GM12878 (cell line): ENCODE measurements around the gene MNAT1. TPM values are rescaled to one million over a fixed set of nuclear protein-coding genes. Genes with fewer than 3 reads are reported as not detected.

Experiments
- ATAC-seq: fragments of 200-7000 bp; cut with Tn5 transposase; 3 replicates; pipeline ENCODE4 v1.9.1; 2020; ENCODE audit warnings: mild to moderate bottlenecking, moderate library complexity
- BruUV-seq: library from RNA; stranded (reverse); fragments of 400-500 nt; replicated peaks from 2 replicates; lab custom pipeline; 2021; lab: Mats Ljungman, UMichigan
- CTCF ChIA-PET: fragments of 300-600 bp; sonication (Branson Sonifier 250); formaldehyde crosslinking; extraction: SDS; loops from one replicate; lab custom pipeline; 2021; ENCODE audit warnings: inconsistent platforms; lab: Yijun Ruan, JAX
- POLR2A ChIA-PET: fragments of 350-600 bp; formaldehyde crosslinking; extraction: SDS; loops from one replicate; lab custom pipeline; 2021; ENCODE audit warnings: inconsistent platforms; lab: Charles Lee
- RAD21 ChIA-PET: fragments of 300-600 bp; sonication (Branson Sonifier 250); formaldehyde crosslinking; loops from one replicate; lab custom pipeline; 2023; ENCODE audit warnings: antibody characterized with exemption; ENCODE audit not compliant: unreplicated experiment; lab: Charles Lee
- SMC1A ChIA-PET: fragments of 300-600 bp; sonication (Branson Sonifier 250); formaldehyde crosslinking; loops from one replicate; lab custom pipeline; 2023; ENCODE audit not compliant: unreplicated experiment, uncharacterized antibody; lab: Charles Lee
- DNase-seq: peaks from one replicate; pipeline ENCODE4 v3.0.0-alpha.2; 2011; ENCODE audit warnings: low read depth, low spot score
- FAIRE-seq: peaks from 3 replicates; lab custom pipeline; 2011; peaks lifted over from hg19 to GRCh38; lab: Jason Lieb, UNC
- H2AFZ ChIP-seq: 2 replicates; pipeline ENCODE4 v1.6.0; 2011; ENCODE audit warnings: low read depth, low read length, control low read depth; ENCODE audit not compliant: control insufficient read depth
- H3K27ac ChIP-seq: 2 replicates; pipeline ENCODE4 v1.5.1; 2011; ENCODE audit warnings: control low read depth; ENCODE audit not compliant: control insufficient read depth, insufficient read depth
- H3K27me3 ChIP-seq, 2 experiments: replicated peaks in 1 of 2; 2 replicates each; pipeline versions ENCODE4 v1.6.0 to v1.6.1; 2011; ENCODE audit warnings: low read length in 1 of 2; ENCODE audit not compliant: control insufficient read depth in 2 of 2, insufficient read depth in 2 of 2
- H3K36me3 ChIP-seq, 2 experiments: 2 replicates each; pipeline ENCODE4 v1.5.1; 2011; ENCODE audit warnings: low read length in 1 of 2; ENCODE audit not compliant: control insufficient read depth in 2 of 2, insufficient read depth in 2 of 2
- H3K4me1 ChIP-seq: 2 replicates; pipeline ENCODE4 v1.6.1; 2011; ENCODE audit warnings: mild to moderate bottlenecking, low read length, moderate library complexity, mixed read lengths; ENCODE audit not compliant: control insufficient read depth, insufficient read depth
- H3K4me2 ChIP-seq: 2 replicates; pipeline ENCODE4 v1.6.0; 2011; ENCODE audit warnings: control low read depth; ENCODE audit not compliant: control insufficient read depth, insufficient read depth
- H3K4me3 ChIP-seq: fragments of 200-600 bp; sonication (generic); 2 replicates; pipeline ENCODE4 v1.5.1; 2016
- H3K79me2 ChIP-seq: 2 replicates; pipeline ENCODE4 v1.6.0; 2011; ENCODE audit warnings: low read length; ENCODE audit not compliant: control insufficient read depth, insufficient read depth
- H3K9ac ChIP-seq: 2 replicates; pipeline ENCODE4 v1.8.0; 2011; ENCODE audit warnings: low read length, control low read depth, mixed read lengths; ENCODE audit not compliant: control insufficient read depth, insufficient read depth
- H3K9me3 ChIP-seq: replicated peaks from 3 replicates; pipeline ENCODE4 v1.5.1; 2011; ENCODE audit warnings: mild to moderate bottlenecking, low read length; ENCODE audit not compliant: control insufficient read depth, insufficient read depth
- H4K20me1 ChIP-seq: 2 replicates; pipeline ENCODE4 v1.6.0; 2011; ENCODE audit not compliant: control insufficient read depth, insufficient read depth
- CBX5 ChIP-seq: sonication (generic); IDR thresholded peaks from 2 replicates; pipeline ENCODE4 v1.6.1; 2016; ENCODE audit warnings: low read depth, moderate library complexity, mild to moderate bottlenecking, inconsistent platforms
- CHD4 ChIP-seq: fragments of 200-600 bp; sonication (generic); IDR thresholded peaks from 2 replicates; pipeline ENCODE4 v1.6.1; 2016; ENCODE audit warnings: mild to moderate bottlenecking
- EP300 ChIP-seq, 2 experiments: fragments of 150-350 bp in 1 of 2; IDR thresholded peaks; 2 replicates each; pipeline ENCODE4 v1.6.1; 2011 to 2012; ENCODE audit warnings: low read depth in 2 of 2, low read length in 2 of 2, borderline replicate concordance in 1 of 2, improper control_type of control experiment in 1 of 2, inconsistent platforms in 1 of 2; ENCODE audit not compliant: control insufficient read depth in 1 of 2
- FOS ChIP-seq: IDR thresholded peaks from 3 replicates; pipeline ENCODE4 v1.6.1; 2011; ENCODE audit warnings: borderline replicate concordance; ENCODE audit not compliant: insufficient read length; ENCODE audit errors: extremely low read depth
- HDAC2 ChIP-seq: fragments of 200-600 bp; sonication (generic); IDR thresholded peaks from 2 replicates; pipeline ENCODE4 v1.6.1; 2017
- IRF4 ChIP-seq: IDR thresholded peaks from 2 replicates; pipeline ENCODE4 v1.6.1; 2011; ENCODE audit warnings: low read depth, low read length
- JUNB ChIP-seq: IDR thresholded peaks from 2 replicates; pipeline ENCODE4 v1.6.1; 2016; ENCODE audit warnings: antibody characterized with exemption, mild to moderate bottlenecking
- KAT2A ChIP-seq: conservative IDR thresholded peaks from 2 replicates; pipeline ENCODE4 v1.6.1; 2011; ENCODE audit warnings: low read depth, low read length; ENCODE audit not compliant: control insufficient read depth
- MEF2A ChIP-seq: IDR thresholded peaks from 2 replicates; pipeline ENCODE4 v1.6.1; 2011; ENCODE audit warnings: low read depth, mild to moderate bottlenecking, low read length, moderate library complexity; ENCODE audit not compliant: insufficient read depth
- POLR2AphosphoS5 ChIP-seq: IDR thresholded peaks from 2 replicates; pipeline ENCODE4 v1.6.1; 2011; ENCODE audit warnings: mild to moderate bottlenecking, low read length, inconsistent platforms
- TCF12 ChIP-seq: IDR thresholded peaks from 2 replicates; pipeline ENCODE4 v1.6.1; 2011; ENCODE audit warnings: low read depth, mild to moderate bottlenecking, low read length
- YBX1 ChIP-seq: fragments of 450-650 bp; IDR thresholded peaks from 2 replicates; pipeline ENCODE4 v1.6.1; 2016; ENCODE audit warnings: antibody characterized with exemption
- ZNF687 ChIP-seq: fragments of 450-650 bp; IDR thresholded peaks from 2 replicates; pipeline ENCODE4 v1.6.1; 2017; ENCODE audit warnings: mild to moderate bottlenecking, moderate library complexity
- WGBS: methylation state at CpG from one replicate; pipeline ENCODE4 v1.1.6; 2016; ENCODE audit warnings: low lambda C conversion rate; ENCODE audit not compliant: insufficient replicate concordance, insufficient coverage; ENCODE audit errors: missing lambda C conversion rate; 5-methylcytosine and 5-hydroxymethylcytosine counted together
- in situ Hi-C: fragments of 300-500 bp; cut with MboI; formaldehyde crosslinking; loops from 9 replicates; pipeline ENCODE4 v1.14.3; 2018; ENCODE audit warnings: mixed read lengths
- intact Hi-C: fragments of 100-400 bp; cut with micrococcal nuclease; formaldehyde crosslinking; loops from one replicate; pipeline ENCODE4 v1.14.2; 2022; ENCODE audit not compliant: unreplicated experiment
- polyA plus RNA-seq, 11 experiments: library from polyadenylated mRNA; depleted of rRNA in 4 of 11; unstranded in 6 of 11; stranded (reverse) in 5 of 11; fragments of >200 nt; fragmentation: Nextera tagmentation in 4 of 11; fragmentation: Illumina TruSeq in 1 of 11; extraction: Ambion mirVana in 4 of 11; extraction: Trizol in 1 of 11; gene quantifications; 1 replicate in 1 of 11; 2 replicates in 10 of 11; pipeline versions ENCODE4 v1.2.1 to v1.2.3, GENCODE V29; 2011 to 2016; ENCODE audit warnings: inconsistent platforms in 2 of 11, missing spikeins in 2 of 11, low read depth in 1 of 11
- total RNA-seq, 4 experiments: library from RNA; depleted of rRNA in 3 of 4; stranded (reverse); fragments of >200 nt in 3 of 4; fragmentation: Illumina TruSeq in 1 of 4; extraction: Trizol in 1 of 4; gene quantifications; 2 replicates each; pipeline versions ENCODE4 v1.2.1 to v1.2.3, GENCODE V29; 2013 to 2021
- TF ChIP-seq, protein P1 (sequence below): fragments of 450-650 bp; IDR thresholded peaks from 2 replicates; pipeline ENCODE4 v1.6.1; 2016; ENCODE audit warnings: mild to moderate bottlenecking

Gene MNAT1
- total and polyA plus RNA-seq, 10 of the 15 experiments (the other 5 are each of a cell fraction or from before 2014, with no cell fraction given): 26.5 to 67.4 (median 40.8) TPM

- POLR2A ChIA-PET: no interaction called here
- TF ChIP-seq FOS: no peak
- Histone ChIP-seq H3K9me3 (no peaks in the 10 kb centered on the region; the same call in 2 of the 3 replicates), H3K4me2 (no peak overlapping the region), H3K4me3 (no peak overlapping the region), H4K20me1 (no peaks in the 10 kb centered on the region), H3K79me2 (no peaks in the 10 kb centered on the region), H3K9ac (no peak overlapping the region), H3K27ac (no peak overlapping the region), H2AFZ (no peak overlapping the region), H3K4me1 (no peaks in the 10 kb centered on the region), H3K27me3 (no peaks in the 10 kb centered on the region), H3K36me3 (peaks cover 0 to 6% of the 10 kb centered on the region in 2 experiments; a peak in 2 of 4 replicates)
- SMC1A ChIA-PET: no interaction called here
- no peak for ATAC-seq
- CTCF ChIA-PET: no interaction called here
- intact Hi-C loops: no loop called here
- in situ Hi-C loops: no loop called here
- RAD21 ChIA-PET: no interaction called here
- no peak for DNase-seq
- 100% methylated on average over 1 of the region's 1 CpG for WGBS
- FAIRE-seq: no peak
- no TSS peak for BruUV-seq
These were observed 105.8 kb downstream of the MNAT1 start for GRCh38 chr14:60840313-60840712.

DNA sequence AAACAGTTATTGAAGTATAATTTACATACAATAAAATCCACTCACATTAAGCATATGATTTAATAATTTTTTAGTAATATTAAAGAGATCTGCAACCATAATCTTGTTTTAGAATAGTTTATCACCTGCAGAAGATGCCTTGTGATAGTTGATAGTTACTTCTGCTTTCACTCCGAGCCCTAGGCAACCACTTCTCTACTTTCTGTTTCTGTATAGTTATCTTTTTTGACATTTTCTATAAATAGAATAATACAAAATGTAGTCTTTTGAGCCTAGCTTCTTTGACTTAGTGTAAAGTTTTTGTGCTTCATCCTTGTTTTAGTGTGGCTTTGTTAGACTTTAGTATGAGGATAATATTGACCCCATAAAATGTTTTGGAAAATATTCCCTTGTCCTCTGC, 111.0 kb downstream of the MNAT1 start:
- Histone ChIP-seq H3K9me3 (no peaks in the 10 kb centered on the region; the same call in 1 of the 3 replicates), H4K20me1 (no peaks in the 10 kb centered on the region), H2AFZ (no peak overlapping the region), H3K4me3 (no peak overlapping the region), H3K36me3 (no peaks in the 10 kb centered on the region), H3K4me2 (peak overlapping the region; percentile 62), H3K9ac (no peak overlapping the region), H3K27ac (peak overlapping the region; percentile 37; the same call in 1 of the 2 replicates), H3K79me2 (no peaks in the 10 kb centered on the region), H3K27me3 (no peaks in the 10 kb centered on the region), H3K4me1 (peaks cover 5% of the 10 kb centered on the region; the same call in 1 of the 2 replicates)
- 3% methylated on average over 1 of the region's 1 CpG for WGBS
- CTCF ChIA-PET: no interaction called here
- DNase-seq (peak; percentile 28), FAIRE-seq (peak; percentile 75), ATAC-seq (peak; percentile 93)
- intact Hi-C loops: no loop called here
- no TSS peak for BruUV-seq
- in situ Hi-C loops: no loop called here
- RAD21 ChIA-PET: no interaction called here
- POLR2A ChIA-PET: interaction anchor here (1.1 kb wide), 1 partner anchor 18 kb away, joined by 4 read pairs; no protein-coding TSS in a partner anchor
- SMC1A ChIA-PET: no interaction called here
- no peak for TF ChIP-seq CBX5
- TF ChIP-seq EP300 (IDR thresholded peaks at IDR 0.05; ENCODE audit: borderline replicate concordance in 1 of 2, control insufficient read depth in 1 of 2, low read depth in 2 of 2, low read length in 2 of 2): 0 out of 4 replicates have a peak, but pooled peaks of 1 of the 2 experiments have one; percentile 46
- TF ChIP-seq POLR2AphosphoS5: no peak
- peak; percentile 59 for TF ChIP-seq JUNB
- no peak for TF ChIP-seq ZNF687
- no peak for TF ChIP-seq TCF12
- TF ChIP-seq KAT2A: no peak
- TF ChIP-seq, protein P1, sequence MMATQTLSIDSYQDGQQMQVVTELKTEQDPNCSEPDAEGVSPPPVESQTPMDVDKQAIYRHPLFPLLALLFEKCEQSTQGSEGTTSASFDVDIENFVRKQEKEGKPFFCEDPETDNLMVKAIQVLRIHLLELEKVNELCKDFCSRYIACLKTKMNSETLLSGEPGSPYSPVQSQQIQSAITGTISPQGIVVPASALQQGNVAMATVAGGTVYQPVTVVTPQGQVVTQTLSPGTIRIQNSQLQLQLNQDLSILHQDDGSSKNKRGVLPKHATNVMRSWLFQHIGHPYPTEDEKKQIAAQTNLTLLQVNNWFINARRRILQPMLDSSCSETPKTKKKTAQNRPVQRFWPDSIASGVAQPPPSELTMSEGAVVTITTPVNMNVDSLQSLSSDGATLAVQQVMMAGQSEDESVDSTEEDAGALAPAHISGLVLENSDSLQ: no peak
- TF ChIP-seq HDAC2: no peak
- TF ChIP-seq YBX1: no peak
- no peak for TF ChIP-seq CHD4
- no peak for TF ChIP-seq IRF4
- peak; percentile 88 for TF ChIP-seq MEF2A
